ENCODE results near the gene MMP14.

Gene MMP14

DNA sequence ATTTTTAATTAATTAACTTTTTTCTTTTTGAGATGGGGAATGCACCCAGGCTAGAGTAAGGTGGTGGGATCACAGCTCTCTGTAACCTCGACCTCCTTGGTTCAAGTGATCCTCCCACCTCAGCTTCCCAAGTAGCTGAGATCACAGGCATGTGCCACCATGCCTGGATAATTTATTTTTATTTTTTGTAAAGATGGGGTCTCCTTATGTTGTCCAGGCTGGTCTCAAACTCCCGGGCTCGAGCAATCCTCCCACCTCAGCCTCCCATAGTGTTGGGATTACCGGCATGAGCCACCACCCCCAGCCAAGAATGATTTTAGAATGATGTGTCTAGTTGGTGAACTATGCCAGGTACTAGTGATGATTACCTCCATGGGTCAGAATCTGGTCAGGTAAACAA is 28.6 kb downstream of the MMP14 start:
- no peak for DNase-seq

DNA sequence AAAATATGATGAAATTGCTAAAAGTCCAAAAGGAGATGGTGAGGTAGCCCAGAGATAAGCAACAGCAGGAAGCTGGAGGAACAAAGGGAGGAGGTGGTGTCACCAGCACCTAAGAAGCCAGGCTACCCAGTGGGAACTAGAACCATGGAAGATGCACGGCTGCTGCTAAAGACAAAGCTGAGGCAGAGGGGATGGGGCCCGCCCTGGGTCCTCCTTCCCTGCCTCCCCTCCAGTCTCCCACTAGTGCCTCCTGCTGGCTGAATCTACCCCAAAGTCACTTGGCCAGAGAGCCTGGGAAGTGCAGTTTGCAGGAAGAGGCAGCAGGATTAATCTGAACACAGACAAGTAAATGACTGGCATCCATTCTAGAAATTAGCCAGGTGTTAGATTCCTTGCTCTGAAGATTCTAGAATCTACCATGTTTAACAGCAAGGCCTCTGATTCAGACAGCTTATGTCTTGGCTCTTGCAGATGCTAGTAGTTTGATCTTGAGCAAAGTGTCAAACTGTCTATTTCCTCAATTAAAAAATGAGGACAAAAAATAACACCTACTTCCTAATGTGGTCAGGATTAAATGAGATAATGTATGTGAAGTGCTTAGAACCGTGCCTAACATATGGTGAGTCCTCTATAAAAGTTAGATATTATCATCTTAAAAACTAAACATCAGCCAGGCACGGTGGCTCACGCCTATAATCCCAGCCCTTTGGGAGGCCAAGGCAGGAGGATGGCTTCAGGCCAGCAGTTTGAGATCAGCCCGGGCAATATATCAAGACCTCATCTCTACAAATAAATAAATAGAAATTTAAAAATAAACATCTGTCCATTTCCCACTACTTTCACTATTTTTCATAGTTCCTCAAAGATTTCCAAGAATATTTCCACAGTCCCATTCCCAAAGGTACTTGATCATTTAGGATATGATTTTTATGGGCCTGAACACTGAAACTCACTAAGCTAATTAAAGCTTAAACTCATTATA is 29.3 kb downstream of the MMP14 start:
- no peak for DNase-seq

- DNase-seq, result no peak
Observed at GRCh38 chr14:22866874-22867273, 30.5 kb downstream of the MMP14 start.

DNA sequence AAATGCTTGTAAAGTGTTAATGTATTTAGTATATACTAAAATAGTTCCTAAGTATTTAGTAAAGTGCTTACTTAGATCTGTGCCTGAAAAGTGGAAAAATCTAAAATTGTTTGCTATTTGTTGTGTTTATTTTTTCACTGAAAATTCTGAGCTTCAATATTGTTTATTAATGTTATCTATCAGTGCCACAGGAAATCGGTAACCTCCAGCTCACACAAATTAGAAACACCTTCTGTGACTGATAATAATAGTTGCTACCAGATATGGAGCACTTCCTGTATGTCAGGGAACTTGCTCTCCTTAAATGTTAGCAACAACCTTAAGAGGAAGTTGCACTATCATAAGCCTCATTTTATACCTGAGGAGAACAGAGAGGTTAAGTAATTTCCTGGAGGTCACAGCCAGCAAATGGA is 34.4 kb downstream of the MMP14 start:
- no peak for DNase-seq

- DNase-seq, result peak; percentile 81
Observed at GRCh38 chr14:22871224-22872032, 35.0 kb downstream of the MMP14 start, which contains the start of gene LRP10. TSS of gene LRP10 (plus strand) at chr14:22871740. CDS start at chr14:22872304, 564 bp downstream.

GRCh38 chr14:22872033-22872832 is 35.8 kb downstream of the MMP14 start:
- DNase-seq, result peak; percentile 82

GRCh38 chr14:22872833-22873520 is 36.6 kb downstream of the MMP14 start:
- DNase-seq, result no peak

GRCh38 chr14:22875003-22875747 is 38.8 kb downstream of the MMP14 start:
- no peak for DNase-seq

- DNase-seq, result no peak
Observed at GRCh38 chr14:22875748-22876319, 39.4 kb downstream of the MMP14 start.

- no peak for DNase-seq
Observed at GRCh38 chr14:22877000-22877501, 40.7 kb downstream of the MMP14 start.

- DNase-seq, result no peak
Observed at GRCh38 chr14:22878271-22879246, 42.2 kb downstream of the MMP14 start.

DNA sequence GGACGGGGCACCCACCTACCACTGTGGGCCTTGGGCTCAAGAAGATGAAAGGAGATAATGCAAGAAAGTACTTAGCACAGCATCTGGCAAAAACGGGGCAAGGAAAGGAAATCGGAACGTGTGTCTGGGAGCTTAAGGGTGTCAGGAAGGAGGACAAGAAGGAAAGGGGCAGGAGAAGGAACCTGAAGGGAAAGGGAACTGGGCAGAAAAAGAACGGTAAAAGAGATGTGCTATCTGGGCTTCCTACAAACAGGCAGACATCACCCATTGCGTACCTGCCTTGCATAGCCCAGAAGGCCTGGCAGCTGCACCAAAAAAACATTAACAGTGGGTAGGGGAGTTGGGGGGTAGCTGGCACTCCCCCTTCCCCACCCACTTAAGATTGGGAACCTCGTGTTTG is 45.7 kb downstream of the MMP14 start:
- DNase-seq, result no peak

GRCh38 chr14:22882529-22883172 is 46.3 kb downstream of the MMP14 start:
- peak; percentile 80 for DNase-seq

DNA sequence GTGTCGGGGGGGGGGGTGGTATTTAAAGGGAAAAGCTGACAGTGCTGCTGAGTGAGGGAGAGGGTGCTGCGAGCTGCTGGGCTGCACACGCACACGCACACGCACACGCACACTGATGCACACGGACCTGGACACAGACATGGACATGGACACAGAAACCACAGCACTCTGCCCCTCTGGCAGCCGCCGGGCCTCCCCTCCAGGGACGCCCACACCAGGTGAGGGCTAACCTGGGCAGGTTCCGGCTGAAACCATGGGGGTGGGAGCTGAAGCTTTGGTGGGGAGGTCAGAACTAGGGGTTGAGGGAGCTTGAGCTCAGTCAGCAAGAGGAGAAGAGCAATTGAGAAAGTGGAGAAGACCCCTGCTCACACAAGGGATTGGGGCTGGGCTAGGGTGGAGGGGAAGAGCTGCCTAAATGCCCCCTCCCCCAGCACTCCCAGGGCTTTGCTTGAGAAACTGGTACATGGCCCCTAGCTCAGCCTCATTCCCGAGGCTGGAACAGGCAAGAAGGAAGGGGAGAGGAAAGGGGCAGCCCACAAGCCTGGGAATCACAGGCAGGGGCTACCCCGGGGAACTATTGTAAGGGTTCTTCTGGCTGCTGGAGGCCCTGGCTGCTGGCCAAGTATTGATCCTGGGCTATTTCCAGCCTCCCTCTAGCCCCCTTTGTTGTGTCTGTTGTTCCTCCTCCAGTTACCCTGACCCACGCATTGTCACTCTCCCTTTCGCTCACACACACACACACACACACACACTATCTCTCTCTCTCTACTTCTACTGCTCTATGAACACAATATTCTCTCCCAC is 47.0 kb downstream of the MMP14 start, which contains the start of gene REM2:
Gene REM2, plus strand, starts transcription at position 50 of the 804 bp plus-strand sequence. Its CDS starts 66 bp downstream, at position 116.
- peak; percentile 76 for DNase-seq

DNA sequence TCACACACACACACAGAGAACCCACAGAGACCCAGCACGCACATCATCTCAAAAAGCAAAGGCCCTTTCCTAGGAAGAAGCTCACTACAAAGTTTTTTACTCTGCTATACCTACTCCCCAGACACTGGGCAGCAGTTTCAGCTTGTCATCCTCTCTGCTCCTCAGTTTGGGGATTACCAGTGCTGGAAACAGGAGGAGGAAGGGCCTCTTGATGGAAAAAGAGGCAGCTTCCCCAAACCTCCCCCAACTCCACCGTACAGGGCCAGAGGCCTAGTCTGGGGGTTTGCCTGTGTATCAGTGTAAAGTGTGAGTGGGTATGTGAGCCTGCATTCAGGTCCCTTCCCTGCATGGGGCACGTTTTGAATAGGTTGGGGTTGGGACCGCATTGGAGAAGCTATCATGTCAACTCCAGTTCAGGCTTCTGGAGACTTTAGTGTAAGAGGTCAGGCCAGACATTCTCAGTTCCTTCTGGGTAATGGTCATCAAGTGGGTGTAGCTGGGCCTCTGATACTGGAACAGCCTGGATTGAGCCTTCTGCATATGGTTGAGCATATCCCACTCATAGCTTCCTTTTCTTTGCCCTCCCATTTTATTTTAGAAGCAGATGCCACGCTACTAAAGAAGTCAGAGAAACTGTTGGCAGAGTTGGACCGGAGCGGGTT is 47.8 kb downstream of the MMP14 start:
- DNase-seq, result no peak

DNA sequence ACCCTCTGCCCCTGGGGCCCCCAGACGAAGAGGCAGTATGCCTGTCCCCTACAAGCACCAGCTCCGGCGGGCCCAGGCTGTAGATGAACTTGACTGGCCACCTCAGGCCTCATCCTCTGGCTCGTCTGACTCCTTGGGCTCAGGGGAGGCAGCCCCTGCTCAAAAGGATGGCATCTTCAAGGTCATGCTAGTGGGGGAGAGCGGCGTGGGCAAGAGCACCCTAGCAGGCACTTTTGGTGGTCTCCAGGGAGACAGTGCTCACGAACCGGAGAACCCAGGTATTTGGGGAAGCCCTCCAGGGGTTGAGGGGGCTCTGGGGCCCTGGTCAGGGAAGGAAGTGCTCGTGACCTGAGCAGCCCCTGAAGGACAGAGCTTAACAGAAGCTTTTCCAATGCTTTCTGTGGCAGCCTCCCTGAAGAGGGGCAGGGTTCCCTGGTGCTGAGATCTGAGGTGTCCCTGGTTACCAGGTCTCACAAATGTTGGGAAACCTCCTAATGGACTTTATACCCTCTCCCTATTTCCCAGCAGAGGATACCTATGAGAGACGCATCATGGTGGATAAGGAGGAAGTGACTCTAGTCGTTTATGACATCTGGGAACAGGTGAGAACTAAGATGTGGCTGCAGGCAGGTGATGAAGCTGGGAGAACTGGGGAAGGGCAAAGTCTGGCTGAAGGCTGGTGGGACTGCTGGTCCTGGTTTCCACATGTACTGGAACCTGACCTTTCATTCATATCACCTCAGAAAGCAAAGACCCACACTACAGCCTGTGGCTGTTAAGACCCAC is 48.5 kb downstream of the MMP14 start:
- no peak for DNase-seq

GRCh38 chr14:22885975-22886374 is 49.6 kb downstream of the MMP14 start:
- DNase-seq, result no peak
